ENCODE data around the gene TTC3. TPM values are rescaled to one million over a fixed set of nuclear protein-coding genes. Genes with fewer than 3 reads are reported as not detected.

TTC3 gene
- total and polyA plus RNA-seq, 9 of the 15 experiments (the other 6 are each of a cell fraction or from before 2014, with no cell fraction given) = 17.5 to 92.0 (median 59.5) TPM

GRCh38 chr21:37157938-37158337, 84.9 kb downstream of the TTC3 start (continued):
- no peak for TF ChIP-seq ZNF639 (CRISPR knock-in tag; conservative IDR thresholded peaks at IDR 0.05 in 1 of 2, IDR thresholded peaks at IDR 0.05 in 1 of 2)
- no peak for TF ChIP-seq RBM25 (IDR thresholded peaks at IDR 0.05; ENCODE audit: low read depth, low read length, severe bottlenecking)
- no peak for TF ChIP-seq ZNF239 (CRISPR knock-in tag; IDR thresholded peaks at IDR 0.05)
- no peak for TF ChIP-seq GABPB2 (CRISPR knock-in tag; conservative IDR thresholded peaks at IDR 0.05)
- no peak for TF ChIP-seq FOSL1 (tag; conservative IDR thresholded peaks at IDR 0.05)
- TF ChIP-seq TEAD4 (IDR thresholded peaks at IDR 0.05; ENCODE audit: low read length) = no peak
- TF ChIP-seq TEAD4 (CRISPR knock-in tag; IDR thresholded peaks at IDR 0.05; ENCODE audit: borderline replicate concordance) = no peak
- TF ChIP-seq ZNF24 (IDR thresholded peaks at IDR 0.05) = no peak
- no peak for TF ChIP-seq ILK (tag; IDR thresholded peaks at IDR 0.05; ENCODE audit: borderline replicate concordance, low read depth)
- TF ChIP-seq CBFA2T2 (conservative IDR thresholded peaks at IDR 0.05) = peak; percentile 56
- 0 out of 2 replicates have a peak, but pooled peaks have one; percentile 28 for TF ChIP-seq MTA2 (IDR thresholded peaks at IDR 0.05; ENCODE audit: low read depth)
- no peak for TF ChIP-seq ZNF121 (CRISPR knock-in tag; conservative IDR thresholded peaks at IDR 0.05)
- no peak for TF ChIP-seq ATF4 (CRISPR knock-in tag; IDR thresholded peaks at IDR 0.05)
- no peak for TF ChIP-seq NFIX (CRISPR knock-in tag; IDR thresholded peaks at IDR 0.05; ENCODE audit: low read depth)
- TF ChIP-seq RBM34 (IDR thresholded peaks at IDR 0.05; ENCODE audit: borderline replicate concordance, insufficient read depth, low read length) = no peak
- no peak for TF ChIP-seq KLF6 (CRISPR knock-in tag; IDR thresholded peaks at IDR 0.05; ENCODE audit: borderline replicate concordance)
- no peak for TF ChIP-seq TRIM28 (IDR thresholded peaks at IDR 0.05)
- no peak for TF ChIP-seq HIVEP1 (CRISPR knock-in tag; IDR thresholded peaks at IDR 0.05)
- no peak for TF ChIP-seq IFI16 (CRISPR knock-in tag; IDR thresholded peaks at IDR 0.05)
- TF ChIP-seq RAD51 (IDR thresholded peaks at IDR 0.05; ENCODE audit: borderline replicate concordance, low read depth) = no peak
- TF ChIP-seq PURB (CRISPR knock-in tag; IDR thresholded peaks at IDR 0.05; ENCODE audit: low read depth) = no peak
- no peak for TF ChIP-seq TARDBP (IDR thresholded peaks at IDR 0.05)
- no peak for TF ChIP-seq ZMIZ1 (IDR thresholded peaks at IDR 0.05; ENCODE audit: low read depth in 2 of 2, low read length in 2 of 2)
- no peak for TF ChIP-seq TFAP4 (CRISPR knock-in tag; IDR thresholded peaks at IDR 0.05; ENCODE audit: borderline replicate concordance)
